Kidney (tissue), 14 donors: ENCODE measurements around the gene LDB1. TPM values are rescaled to one million over a fixed set of nuclear protein-coding genes. Genes with fewer than 3 reads are reported as not detected.

Experiments used
- DNase-seq, 5 donors: peaks; one replicate each; pipeline ENCODE4 v3.0.0-alpha.2; 2013 to 2020
- FAIRE-seq: peaks from 2 replicates; lab custom pipeline; 2012; peaks lifted over from hg19 to GRCh38; lab: Jason Lieb, UNC
- H3K27ac ChIP-seq, 2 donors: one replicate each; pipeline ENCODE4 v1.7.0; 2013; ENCODE audit warnings: low read depth in 2 of 2, low read length in 2 of 2, inconsistent platforms in 1 of 2
- H3K27me3 ChIP-seq: one replicate; pipeline ENCODE4 v1.7.1; 2013; ENCODE audit warnings: low read length, inconsistent platforms; ENCODE audit not compliant: control insufficient read depth, insufficient read depth
- H3K36me3 ChIP-seq, 3 donors: one replicate each; pipeline versions ENCODE4 v1.7.0 to v1.7.1; 2013; ENCODE audit warnings: low read length in 3 of 3, control low read depth in 1 of 3, inconsistent platforms in 1 of 3; ENCODE audit not compliant: insufficient read depth in 3 of 3, control insufficient read depth in 2 of 3
- H3K4me1 ChIP-seq, 3 donors: one replicate each; pipeline versions ENCODE4 v1.7.0 to v1.7.1; 2013; ENCODE audit warnings: low read length in 3 of 3, inconsistent platforms in 1 of 3, low read depth in 1 of 3; ENCODE audit not compliant: control insufficient read depth in 2 of 3, insufficient read depth in 2 of 3
- H3K4me3 ChIP-seq, 3 donors: one replicate each; pipeline versions ENCODE4 v1.7.0 to v1.8.1; 2013; ENCODE audit warnings: low read length in 3 of 3, control low read depth in 1 of 3, inconsistent platforms in 1 of 3
- H3K9ac ChIP-seq, 3 donors: one replicate each; pipeline versions ENCODE4 v1.7.0 to v1.7.1; 2013; ENCODE audit warnings: low read length in 3 of 3, control low read depth in 1 of 3, inconsistent platforms in 1 of 3
- H3K9me3 ChIP-seq, 3 donors: one replicate each; pipeline versions ENCODE4 v1.7.0 to v1.7.1; 2013; ENCODE audit warnings: low read length in 3 of 3, control low read depth in 1 of 3, inconsistent platforms in 1 of 3; ENCODE audit not compliant: control insufficient read depth in 2 of 3, insufficient read depth in 1 of 3
- CTCF ChIP-seq: IDR thresholded peaks from 3 replicates; pipeline ENCODE4 v1.5.1; 2012; ENCODE audit warnings: mild to moderate bottlenecking, moderate library complexity, borderline replicate concordance; ENCODE audit not compliant: insufficient read depth; ENCODE audit errors: extremely low read depth
- intact Hi-C: fragments of 100-400 bp; cut with DNase I; formaldehyde crosslinking; loops from one replicate; pipeline ENCODE4 v1.11.1; 2022
- polyA plus RNA-seq: library from polyadenylated mRNA; stranded (reverse); fragments of 350-450 nt; fragmentation: Illumina TruSeq; extraction: RNeasy Lipid Tissue Mini Kit (QIAGEN cat#74804); gene quantifications from one replicate; pipeline ENCODE4 v1.2.3, GENCODE V29; 2014; ENCODE audit warnings: low read depth, low replicate concordance; ENCODE audit not compliant: insufficient read depth
- total RNA-seq: library from RNA; stranded (reverse); fragmentation: NEBNext Ultra II Directional; extraction: Animal tissue kit (Norgen Biotek cat#: 25700); gene quantifications from one replicate; pipeline ENCODE4 v1.2.1, GENCODE V29; 2021
- donor health status: control.
- donor health status: control.
- donor health status: control.
- donor health status: control.
- donor health status: control.
- donor health status: DM: yes; HTN: yes; CAD: no.
- donor health status: Normal renal cell carcinoma (clear cell type).

Gene LDB1
- total and polyA plus RNA-seq, 2 donors from 2014 or later: 27.9 to 56.1 TPM

DNA sequence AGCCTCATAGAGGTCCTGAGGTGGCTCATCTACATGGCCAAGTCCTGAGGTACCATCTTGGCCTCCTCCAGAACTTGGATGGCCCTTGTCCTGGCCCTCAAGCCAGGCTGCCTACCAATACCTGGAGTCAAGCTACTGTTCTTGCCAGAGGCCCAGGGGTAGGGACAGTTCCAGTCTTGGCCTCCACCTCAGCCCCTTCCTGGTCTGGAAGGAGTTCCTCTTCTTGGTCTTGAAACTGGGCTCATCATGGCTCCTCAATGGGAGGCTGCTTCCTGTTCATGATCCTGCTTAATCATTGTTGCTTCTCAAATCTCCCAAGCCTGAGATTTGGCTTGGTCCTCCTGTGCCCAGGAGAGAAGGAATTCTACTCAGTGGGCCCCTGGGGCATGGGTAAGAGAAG is 51.1 kb downstream of the LDB1 start:
- FAIRE-seq (no peak), DNase-seq (peak in 1 of 5 donors; percentile 22)
- TF ChIP-seq CTCF: no peak
- no peak overlapping the region for H3K9ac ChIP-seq
- H3K27ac ChIP-seq: no peak overlapping the region
- H3K4me3 ChIP-seq: no peak overlapping the region
- H3K27me3 ChIP-seq: no peaks in the 10 kb centered on the region
- intact Hi-C loops: no loop called here
- peaks cover 0 to 21% (median 6%) of the 10 kb centered on the region in 3 donors for H3K4me1 ChIP-seq
- H3K9me3 ChIP-seq: no peaks in the 10 kb centered on the region
- H3K36me3 ChIP-seq: peaks cover 0 to 4% (median 0%) of the 10 kb centered on the region in 3 donors

DNA sequence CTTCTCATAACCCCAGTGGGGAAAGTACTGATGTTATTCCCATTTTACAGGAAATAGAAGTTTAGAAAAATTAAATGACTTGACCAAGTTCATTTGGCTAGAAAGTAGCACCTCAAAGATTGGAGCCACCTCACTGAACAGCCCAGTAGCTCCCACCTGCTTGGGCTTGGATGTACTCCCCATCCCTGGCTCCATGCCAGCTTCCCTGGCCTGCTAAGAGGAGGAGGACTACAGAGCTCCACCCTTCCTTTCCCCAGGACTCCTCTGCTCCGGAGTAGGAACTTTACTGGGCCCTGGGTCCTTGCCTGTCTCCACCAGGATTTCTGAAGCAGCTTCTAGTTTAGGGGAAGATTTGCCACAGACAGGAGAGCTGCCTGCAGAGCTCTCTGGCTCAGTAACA is 52.0 kb downstream of the LDB1 start:
- peaks cover 0 to 21% (median 6%) of the 10 kb centered on the region in 3 donors for H3K4me1 ChIP-seq
- H3K9me3 ChIP-seq: no peaks in the 10 kb centered on the region
- no peaks in the 10 kb centered on the region for H3K27me3 ChIP-seq
- no peak overlapping the region for H3K9ac ChIP-seq
- H3K36me3 ChIP-seq: peaks cover 0 to 4% (median 0%) of the 10 kb centered on the region in 3 donors
- FAIRE-seq (no peak), DNase-seq (no peak)
- intact Hi-C loops: no loop called here
- no peak for TF ChIP-seq CTCF
- no peak overlapping the region for H3K27ac ChIP-seq
- no peak overlapping the region for H3K4me3 ChIP-seq

DNA sequence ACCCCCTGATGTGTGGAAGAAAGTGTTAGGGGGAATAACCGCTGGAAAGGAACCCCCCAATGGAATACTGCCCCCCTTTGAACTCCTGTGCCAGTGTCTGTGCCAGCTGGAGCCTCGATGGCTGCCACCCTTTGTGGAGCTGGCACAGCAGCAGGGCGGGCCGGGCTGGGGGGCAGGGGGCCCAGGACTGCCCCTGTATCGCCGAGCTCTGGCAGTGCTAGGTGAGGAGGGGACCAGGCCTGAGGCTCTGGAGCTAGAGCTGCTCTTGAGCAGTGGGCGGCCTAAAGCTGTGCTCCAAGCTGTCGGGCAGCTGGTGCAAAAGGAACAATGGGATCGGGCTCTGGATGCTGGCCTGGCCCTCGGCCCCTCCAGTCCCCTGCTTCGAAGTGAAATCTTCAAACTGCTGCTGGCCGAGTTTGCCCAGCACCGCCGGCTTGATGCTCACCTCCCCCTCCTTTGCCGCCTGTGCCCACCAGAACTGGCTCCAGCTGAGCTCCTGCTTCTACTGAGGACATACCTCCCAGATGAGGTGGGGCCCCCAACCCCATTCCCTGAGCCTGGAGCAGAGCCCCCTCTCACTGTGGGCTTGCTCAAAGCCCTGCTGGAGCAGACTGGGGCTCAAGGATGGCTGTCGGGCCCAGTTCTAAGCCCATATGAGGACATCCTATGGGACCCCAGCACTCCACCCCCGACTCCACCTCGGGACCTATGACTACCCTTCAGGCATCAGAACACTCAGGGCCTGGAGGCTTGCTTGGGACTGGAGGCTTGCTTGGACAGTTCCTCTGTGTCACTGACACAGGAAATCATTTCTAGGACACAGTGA is 52.9 kb downstream of the LDB1 start:
- no peak overlapping the region for H3K4me3 ChIP-seq
- intact Hi-C loops: no loop called here
- no peak for DNase-seq
- H3K36me3 ChIP-seq: peaks cover 0 to 4% (median 0%) of the 10 kb centered on the region in 3 donors
- no peaks in the 10 kb centered on the region for H3K9me3 ChIP-seq
- H3K9ac ChIP-seq: no peak overlapping the region
- no peaks in the 10 kb centered on the region for H3K27me3 ChIP-seq
- peaks cover 0 to 21% (median 6%) of the 10 kb centered on the region in 3 donors for H3K4me1 ChIP-seq
- FAIRE-seq: no peak
- TF ChIP-seq CTCF: no peak
- no peak overlapping the region for H3K27ac ChIP-seq
